GM12878 (cell line): ENCODE measurements around the gene TXNIP. TPM values are rescaled to one million over a fixed set of nuclear protein-coding genes. Genes with fewer than 3 reads are reported as not detected.

ENCODE experiments used
- ATAC-seq: fragments of 200-7000 bp; cut with Tn5 transposase; 3 replicates; pipeline ENCODE4 v1.9.1; 2020; ENCODE audit warnings: mild to moderate bottlenecking, moderate library complexity
- BruUV-seq: library from RNA; stranded (reverse); fragments of 400-500 nt; replicated peaks from 2 replicates; lab custom pipeline; 2021; lab: Mats Ljungman, UMichigan
- CTCF ChIA-PET: fragments of 300-600 bp; sonication (Branson Sonifier 250); formaldehyde crosslinking; extraction: SDS; loops from one replicate; lab custom pipeline; 2021; ENCODE audit warnings: inconsistent platforms; lab: Yijun Ruan, JAX
- POLR2A ChIA-PET: fragments of 350-600 bp; formaldehyde crosslinking; extraction: SDS; loops from one replicate; lab custom pipeline; 2021; ENCODE audit warnings: inconsistent platforms; lab: Charles Lee
- RAD21 ChIA-PET: fragments of 300-600 bp; sonication (Branson Sonifier 250); formaldehyde crosslinking; loops from one replicate; lab custom pipeline; 2023; ENCODE audit warnings: antibody characterized with exemption; ENCODE audit not compliant: unreplicated experiment; lab: Charles Lee
- SMC1A ChIA-PET: fragments of 300-600 bp; sonication (Branson Sonifier 250); formaldehyde crosslinking; loops from one replicate; lab custom pipeline; 2023; ENCODE audit not compliant: unreplicated experiment, uncharacterized antibody; lab: Charles Lee
- DNase-seq: peaks from one replicate; pipeline ENCODE4 v3.0.0-alpha.2; 2011; ENCODE audit warnings: low read depth, low spot score
- FAIRE-seq: peaks from 3 replicates; lab custom pipeline; 2011; peaks lifted over from hg19 to GRCh38; lab: Jason Lieb, UNC
- H2AFZ ChIP-seq: 2 replicates; pipeline ENCODE4 v1.6.0; 2011; ENCODE audit warnings: low read depth, low read length, control low read depth; ENCODE audit not compliant: control insufficient read depth
- H3K27ac ChIP-seq: 2 replicates; pipeline ENCODE4 v1.5.1; 2011; ENCODE audit warnings: control low read depth; ENCODE audit not compliant: control insufficient read depth, insufficient read depth
- H3K27me3 ChIP-seq, 2 experiments: replicated peaks in 1 of 2; 2 replicates each; pipeline versions ENCODE4 v1.6.0 to v1.6.1; 2011; ENCODE audit warnings: low read length in 1 of 2; ENCODE audit not compliant: control insufficient read depth in 2 of 2, insufficient read depth in 2 of 2
- H3K36me3 ChIP-seq, 2 experiments: 2 replicates each; pipeline ENCODE4 v1.5.1; 2011; ENCODE audit warnings: low read length in 1 of 2; ENCODE audit not compliant: control insufficient read depth in 2 of 2, insufficient read depth in 2 of 2
- H3K4me1 ChIP-seq: 2 replicates; pipeline ENCODE4 v1.6.1; 2011; ENCODE audit warnings: mild to moderate bottlenecking, low read length, moderate library complexity, mixed read lengths; ENCODE audit not compliant: control insufficient read depth, insufficient read depth
- H3K4me2 ChIP-seq: 2 replicates; pipeline ENCODE4 v1.6.0; 2011; ENCODE audit warnings: control low read depth; ENCODE audit not compliant: control insufficient read depth, insufficient read depth
- H3K4me3 ChIP-seq: fragments of 200-600 bp; sonication (generic); 2 replicates; pipeline ENCODE4 v1.5.1; 2016
- H3K79me2 ChIP-seq: 2 replicates; pipeline ENCODE4 v1.6.0; 2011; ENCODE audit warnings: low read length; ENCODE audit not compliant: control insufficient read depth, insufficient read depth
- H3K9ac ChIP-seq: 2 replicates; pipeline ENCODE4 v1.8.0; 2011; ENCODE audit warnings: low read length, control low read depth, mixed read lengths; ENCODE audit not compliant: control insufficient read depth, insufficient read depth
- H3K9me3 ChIP-seq: replicated peaks from 3 replicates; pipeline ENCODE4 v1.5.1; 2011; ENCODE audit warnings: mild to moderate bottlenecking, low read length; ENCODE audit not compliant: control insufficient read depth, insufficient read depth
- H4K20me1 ChIP-seq: 2 replicates; pipeline ENCODE4 v1.6.0; 2011; ENCODE audit not compliant: control insufficient read depth, insufficient read depth
- CEBPB ChIP-seq, 2 experiments: fragments of 150-350 bp in 1 of 2; IDR thresholded peaks; 2 replicates each; pipeline ENCODE4 v1.6.1; 2012 to 2014; ENCODE audit warnings: low read depth in 2 of 2, low read length in 2 of 2, borderline replicate concordance in 1 of 2, inconsistent platforms in 1 of 2
- CEBPZ ChIP-seq: fragments of 150-350 bp; IDR thresholded peaks from 2 replicates; pipeline ENCODE4 v1.6.1; 2016; ENCODE audit warnings: low read depth, low read length
- FOXM1 ChIP-seq: IDR thresholded peaks from 2 replicates; pipeline ENCODE4 v1.6.1; 2012; ENCODE audit warnings: low read depth, mild to moderate bottlenecking, inconsistent platforms, low read length, moderate library complexity
- POLR2A ChIP-seq: IDR thresholded peaks from 2 replicates; pipeline ENCODE4 v1.6.1; 2011; ENCODE audit warnings: low read depth, mild to moderate bottlenecking, low read length
- POLR2AphosphoS5 ChIP-seq: IDR thresholded peaks from 2 replicates; pipeline ENCODE4 v1.6.1; 2011; ENCODE audit warnings: mild to moderate bottlenecking, low read length, inconsistent platforms
- POU2F2 ChIP-seq: IDR thresholded peaks from 3 replicates; pipeline ENCODE4 v1.6.1; 2011; ENCODE audit warnings: low read depth, mild to moderate bottlenecking, low read length, borderline replicate concordance
- REST ChIP-seq: IDR thresholded peaks from 2 replicates; pipeline ENCODE4 v1.6.1; 2012; ENCODE audit warnings: mild to moderate bottlenecking, low read depth, low read length
- SMAD5 ChIP-seq: IDR thresholded peaks from 2 replicates; pipeline ENCODE4 v1.6.1; 2016; ENCODE audit warnings: antibody characterized with exemption, low read depth
- SREBF1 ChIP-seq: IDR thresholded peaks from 2 replicates; pipeline ENCODE4 v1.6.1; 2012; ENCODE audit warnings: mild to moderate bottlenecking, low read length
- STAT3 ChIP-seq: IDR thresholded peaks from 2 replicates; pipeline ENCODE4 v1.6.1; 2011; ENCODE audit warnings: low read depth, low read length, improper control_type of control experiment
- ZBED1 ChIP-seq: IDR thresholded peaks from 2 replicates; pipeline ENCODE4 v1.6.1; 2016; ENCODE audit warnings: borderline replicate concordance
- WGBS: methylation state at CpG from one replicate; pipeline ENCODE4 v1.1.6; 2016; ENCODE audit warnings: low lambda C conversion rate; ENCODE audit not compliant: insufficient replicate concordance, insufficient coverage; ENCODE audit errors: missing lambda C conversion rate; 5-methylcytosine and 5-hydroxymethylcytosine counted together
- in situ Hi-C: fragments of 300-500 bp; cut with MboI; formaldehyde crosslinking; loops from 9 replicates; pipeline ENCODE4 v1.14.3; 2018; ENCODE audit warnings: mixed read lengths
- intact Hi-C: fragments of 100-400 bp; cut with micrococcal nuclease; formaldehyde crosslinking; loops from one replicate; pipeline ENCODE4 v1.14.2; 2022; ENCODE audit not compliant: unreplicated experiment
- polyA plus RNA-seq, 11 experiments: library from polyadenylated mRNA; depleted of rRNA in 4 of 11; unstranded in 6 of 11; stranded (reverse) in 5 of 11; fragments of >200 nt; fragmentation: Nextera tagmentation in 4 of 11; fragmentation: Illumina TruSeq in 1 of 11; extraction: Ambion mirVana in 4 of 11; extraction: Trizol in 1 of 11; gene quantifications; 1 replicate in 1 of 11; 2 replicates in 10 of 11; pipeline versions ENCODE4 v1.2.1 to v1.2.3, GENCODE V29; 2011 to 2016; ENCODE audit warnings: inconsistent platforms in 2 of 11, missing spikeins in 2 of 11, low read depth in 1 of 11
- total RNA-seq, 4 experiments: library from RNA; depleted of rRNA in 3 of 4; stranded (reverse); fragments of >200 nt in 3 of 4; fragmentation: Illumina TruSeq in 1 of 4; extraction: Trizol in 1 of 4; gene quantifications; 2 replicates each; pipeline versions ENCODE4 v1.2.1 to v1.2.3, GENCODE V29; 2013 to 2021

The TXNIP gene
- total and polyA plus RNA-seq, 10 of the 15 experiments (the other 5 are each of a cell fraction or from before 2014, with no cell fraction given) = 48.7 to 133 (median 107) TPM

GRCh38 chr1:145992502-145992936, 3.9 kb downstream of the TXNIP start:
- intact Hi-C loops = no loop called here
- Histone ChIP-seq H4K20me1 (no peaks in the 10 kb centered on the region), H3K79me2 (peaks cover 15% of the 10 kb centered on the region), H3K27ac (no peak overlapping the region), H3K4me1 (peaks cover 10% of the 10 kb centered on the region), H3K9ac (no peak overlapping the region), H2AFZ (no peak overlapping the region), H3K4me2 (no peak overlapping the region), H3K9me3 (no peaks in the 10 kb centered on the region), H3K36me3 (peaks cover 0 to 3% of the 10 kb centered on the region in 2 experiments; a peak in 2 of 4 replicates), H3K4me3 (no peak overlapping the region), H3K27me3 (no peaks in the 10 kb centered on the region)
- WGBS = 100% methylated on average over 1 of the region's 1 CpG
- RAD21 ChIA-PET = interaction anchor here (7.4 kb wide), 1 partner anchor 14 kb away, joined by 100 read pairs; no protein-coding TSS in a partner anchor
- no peak for TF ChIP-seq REST
- TF ChIP-seq CEBPZ = no peak
- TF ChIP-seq STAT3 = no peak
- no peak for TF ChIP-seq POU2F2
- TF ChIP-seq CEBPB (IDR thresholded peaks at IDR 0.05; ENCODE audit: borderline replicate concordance in 1 of 2, low read depth in 2 of 2, low read length in 2 of 2) = 0 out of 4 replicates have a peak, but pooled peaks of 1 of the 2 experiments have one; percentile 14
- 0 out of 2 replicates have a peak, but pooled peaks have one; percentile 24 for TF ChIP-seq FOXM1
- 0 out of 2 replicates have a peak, but pooled peaks have one; percentile 67 for TF ChIP-seq ZBED1
- TF ChIP-seq POLR2A = peak; percentile 65; the same call in 1 of the 2 replicates
- peak; percentile 74; the same call in 1 of the 2 replicates for TF ChIP-seq SMAD5
- TF ChIP-seq POLR2AphosphoS5 = peak; percentile 67; the same call in 1 of the 2 replicates
- no peak for TF ChIP-seq SREBF1
- SMC1A ChIA-PET = interaction anchor here (1.2 to 12.5 kb wide), 3 partner anchors 12 to 133 kb away, joined by 3 to 244 read pairs (median 7); partner anchors contain the start of gene PIAS3
- in situ Hi-C loops = no loop called here
- CTCF ChIA-PET = interaction anchor here (1.0 to 12.2 kb wide), 4 partner anchors 12 to 18 kb away, joined by 3 to 196 read pairs (median 4); no protein-coding TSS in a partner anchor
- DNase-seq = no peak
- BruUV-seq = no TSS peak
- no peak for FAIRE-seq
- POLR2A ChIA-PET = interaction anchor here (0.7 to 7.2 kb wide), 4 partner anchors 8 to 28 kb away, joined by 4 to 61 read pairs (median 5); partner anchors contain the start of genes ANKRD34A and POLR3GL
- ATAC-seq = peak; percentile 6; the same call in 1 of the 3 replicates
